AG09309 (cell line): Measurements from ENCODE around the gene SPATC1L.

Experiments used
- DNase-seq: peaks from one replicate; pipeline ENCODE4 v3.0.0-alpha.2; 2010; ENCODE audit warnings: low read depth
- H3K4me3 ChIP-seq: 2 replicates; pipeline ENCODE4 v1.5.1; 2011; ENCODE audit warnings: mild to moderate bottlenecking, low read depth, low read length, moderate library complexity; ENCODE audit not compliant: control insufficient read depth
- CTCF ChIP-seq: IDR thresholded peaks from 2 replicates; pipeline ENCODE4 v1.5.1; 2011; ENCODE audit warnings: mild to moderate bottlenecking, low read depth, low read length, inconsistent platforms; ENCODE audit not compliant: insufficient read depth, control insufficient read depth; ENCODE audit errors: missing control alignments

SPATC1L gene

GRCh38 chr21:46220275-46220810 lies 36.1 kb upstream of the SPATC1L start:
- DNase-seq = no peak
- H3K4me3 ChIP-seq = no peak overlapping the region
- TF ChIP-seq CTCF = no peak

GRCh38 chr21:46219591-46220239 lies 35.5 kb upstream of the SPATC1L start:
- no peak for DNase-seq
- no peak for TF ChIP-seq CTCF
- H3K4me3 ChIP-seq = no peak overlapping the region

GRCh38 chr21:46218906-46219590 lies 34.8 kb upstream of the SPATC1L start:
- DNase-seq = no peak
- H3K4me3 ChIP-seq = no peak overlapping the region
- TF ChIP-seq CTCF = no peak

- no peak for DNase-seq
- no peak overlapping the region for H3K4me3 ChIP-seq
- no peak for TF ChIP-seq CTCF
Observed at GRCh38 chr21:46217511-46218196, 33.4 kb upstream of the SPATC1L start.

GRCh38 chr21:46216132-46216747 lies 32.0 kb upstream of the SPATC1L start:
- no peak for DNase-seq

More at GRCh38 chr21:46216132-46216747, 32.0 kb upstream of the SPATC1L start:
- no peak overlapping the region for H3K4me3 ChIP-seq
- TF ChIP-seq CTCF = no peak
